Inflammatory macrophage (primary cell): ENCODE data around the gene FGF8.

Source experiments
- DNase-seq, 2 donors: peaks; one replicate each; pipeline ENCODE4 v3.0.0-alpha.2; 2020 to 2022

The FGF8 gene

DNA sequence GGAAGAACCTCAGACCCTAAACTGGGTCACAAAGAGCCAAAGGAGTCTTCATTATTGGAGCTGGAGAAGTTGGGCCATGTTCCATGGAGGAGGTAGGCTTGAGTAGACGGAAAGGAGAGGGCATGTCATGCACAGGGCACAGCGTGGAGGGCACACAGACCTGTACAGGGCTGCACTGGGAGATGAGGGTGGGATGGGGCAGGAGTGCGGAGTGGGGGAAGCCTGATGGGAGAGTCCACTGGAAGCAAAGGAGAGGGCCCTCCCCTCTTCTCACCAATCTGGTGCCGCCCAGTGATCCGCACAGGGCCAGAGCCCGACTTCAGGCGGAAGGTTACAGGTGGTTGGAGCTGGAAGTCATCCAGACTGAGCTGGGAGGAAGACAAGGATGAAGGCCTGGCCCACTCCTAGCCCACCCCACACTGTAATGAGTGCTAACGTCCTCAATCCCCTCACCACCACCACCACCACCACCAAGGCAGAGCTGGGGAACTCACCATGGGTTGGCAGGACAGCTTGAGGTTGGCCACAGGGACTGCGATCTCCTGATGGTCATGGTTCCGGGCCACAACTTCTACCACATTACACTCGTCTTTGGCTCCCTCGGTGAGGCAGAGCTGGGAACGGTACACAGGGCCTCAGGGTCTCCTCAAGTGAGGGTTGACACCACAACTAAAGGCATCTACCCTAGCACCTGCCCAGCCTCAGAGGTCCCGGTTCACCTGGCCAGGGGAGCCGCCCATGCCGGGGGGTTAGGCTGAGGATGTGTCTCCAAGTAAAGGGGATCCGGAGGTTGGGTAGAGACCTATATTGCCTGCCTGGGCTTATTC, 6.3 kb upstream of the FGF8 start:
- no peak for DNase-seq

DNA sequence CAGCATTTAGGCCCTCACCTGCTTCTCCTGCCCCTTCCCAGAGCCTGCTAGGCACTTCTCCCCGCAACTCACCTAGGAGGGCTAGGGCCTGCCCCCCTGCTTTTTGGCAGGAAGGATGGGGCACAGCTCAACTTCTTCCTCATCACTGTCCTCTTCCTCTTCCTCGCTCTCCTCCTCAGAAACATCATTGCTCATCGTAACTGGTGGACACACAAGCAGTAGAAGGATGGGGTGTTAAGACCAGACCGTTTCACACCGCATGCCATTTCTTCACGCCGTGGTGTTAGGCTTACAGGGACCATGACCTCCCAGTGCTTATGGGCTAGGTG, 5.7 kb upstream of the FGF8 start:
- DNase-seq, result no peak

DNA sequence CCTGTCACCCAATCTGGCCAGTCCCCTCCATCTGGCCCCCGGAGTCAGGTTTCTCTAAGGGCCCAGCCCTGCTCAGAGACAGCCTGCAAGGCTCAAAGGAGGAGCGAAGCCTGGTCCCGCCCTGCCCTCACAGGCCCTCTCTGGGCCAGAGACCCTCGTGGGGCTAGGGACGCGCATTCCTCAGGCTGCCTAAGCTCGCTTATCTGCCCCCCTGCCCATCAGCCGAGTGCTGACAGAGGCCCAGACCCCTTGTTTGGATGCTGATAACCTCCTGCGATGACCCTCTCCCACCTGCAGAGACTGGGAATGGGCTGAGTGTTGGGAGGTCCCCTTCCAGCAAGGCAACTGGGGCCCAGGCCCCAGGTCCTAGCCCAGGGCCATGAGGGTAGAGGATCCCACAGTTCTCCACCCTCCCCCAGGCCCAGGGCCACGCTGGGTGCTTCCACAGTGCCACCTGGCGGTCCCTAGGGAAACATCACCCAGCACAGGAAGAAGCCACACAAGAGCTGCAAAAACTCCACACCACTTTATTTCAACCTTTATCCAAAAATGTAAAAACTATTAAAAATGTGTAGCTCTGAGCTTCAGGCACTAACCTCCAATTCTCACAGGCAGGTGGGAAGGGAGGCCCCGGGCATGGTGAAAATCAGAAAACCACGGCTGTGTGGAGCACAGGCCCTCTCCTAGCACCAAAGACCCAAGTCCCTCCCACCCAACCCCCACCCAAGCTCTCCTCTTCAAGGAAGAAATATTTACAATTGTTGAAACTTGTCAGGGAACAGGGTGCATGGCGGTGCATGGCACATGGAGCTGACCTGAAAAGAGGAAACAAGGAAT, 5.1 kb upstream of the FGF8 start:
- DNase-seq, result peak; percentile 60 to 69

DNA sequence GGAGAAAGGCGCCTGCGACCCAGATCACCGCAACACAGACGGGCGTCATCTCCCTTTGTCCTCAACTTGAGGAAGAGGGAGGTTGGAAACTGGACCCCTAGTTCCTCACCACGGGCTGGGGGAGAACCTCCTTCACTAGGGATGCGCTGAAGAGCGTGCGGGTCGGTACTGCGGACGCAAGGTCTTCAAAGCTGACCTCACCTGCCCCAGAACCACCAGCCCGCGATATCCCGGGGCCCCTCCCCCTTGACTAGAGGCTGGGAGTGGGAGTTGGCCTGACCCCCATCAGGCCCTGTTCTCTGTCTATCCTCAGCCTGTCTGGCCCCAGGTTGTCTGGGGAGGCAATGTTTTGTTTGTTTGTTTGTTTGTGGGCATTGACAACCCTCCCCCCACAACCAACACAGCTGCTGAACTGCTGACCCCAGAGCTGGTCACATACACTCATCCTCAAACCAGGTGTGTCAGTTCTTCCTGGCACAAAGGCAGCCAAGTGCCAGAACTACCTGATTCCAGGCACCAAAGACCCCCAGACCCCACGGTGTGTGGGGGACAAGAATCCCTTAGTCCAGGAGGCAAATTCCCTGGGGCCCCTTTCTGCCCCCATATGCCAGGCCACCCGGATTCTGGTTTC, 4.4 kb upstream of the FGF8 start:
- DNase-seq, result no peak

DNA sequence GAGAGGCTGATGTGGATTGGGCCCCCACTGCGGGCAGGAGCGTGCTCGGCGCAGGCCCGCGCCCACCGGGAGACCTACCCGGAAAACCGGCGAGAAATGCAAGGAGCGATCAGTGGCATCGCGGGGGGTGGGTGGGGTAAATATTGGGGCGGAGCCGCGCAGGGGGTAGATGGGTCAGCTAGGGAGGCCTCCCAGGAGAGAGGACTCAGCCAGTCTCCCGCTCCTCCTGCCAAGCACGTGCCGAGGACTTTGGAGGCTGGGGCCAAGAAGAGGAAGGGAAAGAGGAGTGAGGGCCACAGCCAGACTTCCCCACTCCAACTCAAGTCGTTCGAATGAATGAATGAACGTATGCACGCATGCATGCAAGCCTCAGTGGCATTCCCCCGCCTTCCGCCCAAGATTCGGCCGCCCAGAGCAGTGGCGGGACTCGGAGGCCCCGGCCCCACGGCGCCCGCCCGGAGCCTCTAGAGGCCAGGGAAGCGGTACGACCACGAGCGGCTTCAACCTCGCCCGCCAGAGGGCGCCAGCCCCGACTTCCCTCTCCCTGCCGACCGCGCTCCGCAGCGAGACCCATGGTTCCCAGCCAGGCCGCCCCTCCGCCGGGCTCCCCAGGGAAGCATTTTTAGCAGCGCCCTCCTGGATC, 3.8 kb upstream of the FGF8 start:
- DNase-seq, result peak; percentile 78

DNA sequence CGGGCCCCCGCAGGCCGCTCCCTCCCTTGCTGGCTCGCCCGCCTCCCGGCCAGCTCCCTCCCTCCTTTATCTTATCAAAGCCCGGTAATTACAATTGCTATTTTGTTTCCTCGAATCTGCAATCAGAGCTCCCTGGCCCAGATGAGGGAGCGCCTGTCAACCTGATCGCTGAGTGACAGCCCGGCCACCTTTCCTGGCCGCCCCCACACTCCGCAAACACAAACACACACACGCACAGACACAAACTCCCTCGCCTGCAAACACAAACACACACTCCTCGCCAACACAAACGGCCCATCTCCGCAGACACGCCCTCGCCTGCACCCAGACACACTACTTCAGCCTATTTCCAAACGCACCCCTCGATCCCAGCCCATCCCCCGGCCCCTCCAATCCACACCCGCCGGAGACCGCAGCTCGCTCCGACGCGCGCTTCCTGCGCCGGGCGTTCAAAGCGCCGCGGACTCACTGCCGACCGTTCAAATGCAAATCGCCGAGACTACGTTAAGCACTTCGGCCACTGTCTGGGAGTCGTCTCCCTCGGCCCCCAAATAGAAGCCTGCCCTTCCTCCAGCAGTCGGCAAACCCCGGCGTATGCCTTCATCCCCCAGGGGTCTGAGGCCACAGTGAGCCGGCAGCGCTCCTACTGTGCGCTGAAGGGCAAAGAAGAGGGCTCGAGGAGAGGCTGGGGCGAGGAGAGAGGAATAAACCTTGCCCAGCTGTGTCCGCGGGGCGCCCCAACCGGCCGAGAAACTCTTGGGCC, 3.0 kb upstream of the FGF8 start:
- peak; percentile 8 to 24 for DNase-seq

DNA sequence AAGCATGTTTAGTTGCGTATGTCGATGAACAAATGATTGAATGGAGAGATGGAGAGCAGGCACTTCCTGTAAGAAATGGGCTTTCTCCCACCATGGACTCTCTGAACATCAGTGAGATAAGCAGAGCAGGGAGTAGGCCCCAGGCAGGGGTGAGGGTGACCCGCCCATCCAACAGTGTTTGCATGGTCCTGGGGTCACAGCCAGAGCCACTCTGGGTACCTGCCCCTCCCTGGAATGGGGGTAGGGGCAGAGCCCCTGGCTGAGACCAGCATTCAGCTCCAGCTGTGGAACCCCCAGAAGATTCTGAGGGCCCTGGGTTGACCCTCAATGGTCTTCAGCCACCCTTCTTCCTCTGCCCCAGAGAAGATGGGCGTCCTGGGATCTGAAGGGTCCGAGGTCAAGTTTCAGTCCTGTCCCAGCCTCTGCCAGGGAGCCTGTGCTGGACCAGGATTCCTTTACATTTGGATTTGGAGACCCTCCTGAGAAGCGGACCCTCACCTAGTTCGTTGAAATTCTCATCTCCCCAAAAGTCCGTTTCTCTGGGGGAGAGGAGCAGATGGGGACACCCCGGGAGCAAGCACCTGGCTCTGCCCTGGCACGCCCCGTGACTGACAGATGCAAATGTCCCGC, 2.4 kb upstream of the FGF8 start:
- DNase-seq, result no peak

DNA sequence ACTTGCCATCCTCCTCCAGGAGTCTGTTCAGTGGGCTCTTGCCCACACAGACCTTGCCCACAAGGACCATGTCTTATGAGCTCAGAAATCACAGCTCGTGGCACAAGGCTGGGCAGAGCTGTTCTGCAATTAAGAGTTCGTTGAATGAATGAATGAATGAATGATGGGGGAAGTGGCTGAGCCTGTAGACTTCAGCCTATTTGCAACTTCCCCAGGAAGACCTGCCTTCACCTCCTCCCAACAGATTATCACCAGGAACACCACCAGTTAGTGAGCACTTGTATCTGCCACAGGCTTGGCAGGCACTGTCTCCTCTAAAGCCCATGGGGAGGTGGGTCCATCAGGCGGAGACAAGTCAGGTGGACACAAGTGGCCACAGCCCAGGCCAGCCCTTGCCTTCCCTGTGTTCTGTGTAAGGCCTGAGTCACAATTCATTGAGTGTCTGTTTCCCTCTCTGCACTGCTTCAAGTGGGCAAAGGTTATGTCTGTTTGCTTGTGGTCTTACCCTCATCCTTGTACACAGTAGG, 1.8 kb upstream of the FGF8 start:
- no peak for DNase-seq

DNA sequence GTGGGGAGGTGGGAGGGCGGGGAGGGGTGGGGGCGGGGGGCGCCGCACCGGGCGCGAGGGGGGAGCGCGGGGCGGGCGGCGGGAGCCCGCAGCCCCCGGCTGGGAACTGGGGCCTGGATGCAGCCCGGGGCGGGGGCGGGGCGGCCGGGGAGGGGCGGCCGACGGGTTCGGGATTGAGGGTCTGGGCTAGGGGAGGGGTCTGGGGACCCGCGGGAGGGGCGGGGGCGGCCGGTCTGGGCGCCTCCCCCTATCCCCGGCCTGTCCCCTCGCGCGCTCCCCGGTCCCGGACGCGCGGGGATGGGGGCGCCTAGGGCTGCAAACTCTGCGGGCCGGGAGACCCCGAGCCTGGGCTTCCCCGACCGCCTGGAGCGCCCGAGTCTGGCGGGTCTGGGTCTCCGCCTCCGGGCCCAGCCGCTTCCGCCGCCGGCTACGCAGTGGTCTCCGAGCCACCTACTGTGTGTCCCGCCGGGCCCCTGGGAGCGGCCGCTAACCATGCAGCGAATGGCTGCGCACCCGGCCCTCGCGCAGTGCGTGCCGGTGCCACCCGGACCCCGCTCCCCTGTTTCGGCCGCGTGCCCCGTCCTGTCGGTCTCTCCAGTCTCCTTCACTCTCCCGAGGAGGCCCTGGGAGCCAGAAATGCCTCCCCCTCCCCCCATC, 375 bp upstream of the FGF8 start:
- DNase-seq, result no peak

DNA sequence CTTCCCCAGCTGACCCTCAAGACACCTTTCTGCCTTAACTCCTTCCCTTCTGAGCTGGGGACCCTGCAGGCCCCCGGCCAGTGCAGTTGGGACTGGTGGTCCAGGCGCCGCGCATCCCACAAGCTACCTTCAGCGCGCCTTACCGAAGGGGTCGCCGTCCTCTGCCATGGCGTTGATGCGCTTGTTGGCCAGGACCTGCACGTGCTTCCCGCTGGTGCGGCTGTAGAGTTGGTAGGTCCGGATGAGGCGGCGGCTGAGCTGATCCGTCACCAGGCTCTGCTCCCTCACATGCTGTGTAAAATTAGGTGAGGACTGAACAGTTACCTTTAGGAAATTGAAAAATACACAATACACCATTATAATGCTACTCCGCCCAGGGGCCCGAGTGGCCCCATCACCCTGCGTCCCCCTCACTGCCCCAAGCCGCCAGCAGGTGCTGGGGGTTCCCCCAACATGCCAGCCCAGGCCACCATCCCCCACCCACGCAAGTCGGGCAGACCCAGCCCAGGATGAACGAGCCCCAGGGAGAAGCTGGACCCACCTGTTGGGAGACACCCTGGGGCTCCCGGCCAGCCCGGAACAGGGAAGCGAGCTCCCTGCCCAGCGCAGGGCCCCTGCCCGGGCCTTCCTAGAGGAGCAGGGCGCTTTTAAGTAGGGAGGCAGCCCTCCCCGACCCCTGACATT, 1.2 kb downstream of the FGF8 start:
- no peak for DNase-seq

DNA sequence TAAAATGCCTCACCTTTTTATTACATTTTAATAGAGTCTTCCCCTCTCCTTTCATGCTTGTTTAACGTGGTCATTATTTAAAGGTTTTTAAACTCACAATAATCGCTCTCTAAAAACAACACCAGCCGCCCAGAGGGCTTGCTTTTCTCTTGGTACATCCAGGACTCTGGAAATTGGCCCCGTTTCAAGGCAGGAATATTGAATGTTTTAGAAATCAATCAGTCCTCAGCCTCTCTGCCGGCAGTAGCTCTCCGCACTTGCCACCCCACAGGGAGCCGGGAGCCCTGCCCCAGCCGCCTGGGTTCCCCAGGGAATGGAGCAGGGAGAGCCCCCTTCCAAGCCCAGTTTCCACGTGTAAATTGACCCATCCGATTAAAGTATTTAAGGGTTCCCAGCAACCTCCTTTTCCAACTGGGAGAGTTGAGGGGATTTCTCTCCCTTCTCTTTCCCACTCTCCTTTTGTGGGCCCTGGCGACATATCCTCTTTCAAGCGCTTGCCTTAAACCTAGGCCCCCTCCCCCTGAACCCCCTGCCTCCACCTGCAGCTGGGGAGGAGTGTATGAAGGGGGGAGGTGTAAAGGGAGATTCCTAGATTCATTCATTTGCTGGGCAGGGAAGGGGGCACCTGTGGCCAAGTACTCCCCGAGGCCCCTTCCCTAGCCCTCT, 1.9 kb downstream of the FGF8 start:
- no peak for DNase-seq

DNA sequence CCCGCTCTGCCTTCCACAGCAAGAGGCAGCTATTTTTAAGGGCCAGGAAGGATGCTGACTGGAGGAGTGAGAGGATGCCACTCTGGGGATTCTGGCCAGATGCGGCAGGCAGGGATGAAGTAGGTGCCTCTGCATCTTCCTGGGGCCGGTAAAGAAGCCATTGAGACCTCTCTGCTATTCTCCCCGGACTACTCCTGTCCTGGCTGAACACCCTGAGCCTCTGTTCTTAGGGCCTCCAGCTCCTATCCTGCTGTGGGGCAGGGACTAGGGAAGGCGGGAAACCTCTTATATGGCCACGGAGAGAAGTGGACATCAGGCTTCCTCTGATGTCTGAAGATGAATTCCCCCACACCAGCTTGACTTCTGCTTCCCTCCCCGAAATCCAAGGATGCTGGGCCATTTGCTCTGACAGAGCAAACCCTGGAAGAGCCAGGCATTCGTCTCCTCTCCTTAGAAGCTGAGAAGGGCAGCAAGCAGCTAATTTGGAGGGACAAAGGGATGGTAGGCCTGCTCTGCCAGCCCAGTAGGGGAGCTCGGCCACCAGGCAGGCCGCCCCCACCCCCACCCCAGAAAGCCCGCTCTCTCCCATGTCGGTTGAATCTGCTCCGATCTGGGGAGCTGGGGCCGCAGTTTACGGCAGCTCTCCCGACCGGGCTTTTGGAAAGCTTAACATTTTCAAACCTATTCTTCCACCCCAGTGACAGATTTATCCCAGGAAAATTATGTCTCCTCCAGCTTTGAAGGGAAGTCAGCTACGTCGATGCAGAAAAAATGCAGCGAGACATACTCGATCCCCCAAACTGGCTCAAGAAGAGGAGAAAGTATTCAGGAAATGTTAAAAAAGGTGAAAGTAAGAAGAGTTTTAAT, 2.8 kb downstream of the FGF8 start:
- DNase-seq, result no peak

DNA sequence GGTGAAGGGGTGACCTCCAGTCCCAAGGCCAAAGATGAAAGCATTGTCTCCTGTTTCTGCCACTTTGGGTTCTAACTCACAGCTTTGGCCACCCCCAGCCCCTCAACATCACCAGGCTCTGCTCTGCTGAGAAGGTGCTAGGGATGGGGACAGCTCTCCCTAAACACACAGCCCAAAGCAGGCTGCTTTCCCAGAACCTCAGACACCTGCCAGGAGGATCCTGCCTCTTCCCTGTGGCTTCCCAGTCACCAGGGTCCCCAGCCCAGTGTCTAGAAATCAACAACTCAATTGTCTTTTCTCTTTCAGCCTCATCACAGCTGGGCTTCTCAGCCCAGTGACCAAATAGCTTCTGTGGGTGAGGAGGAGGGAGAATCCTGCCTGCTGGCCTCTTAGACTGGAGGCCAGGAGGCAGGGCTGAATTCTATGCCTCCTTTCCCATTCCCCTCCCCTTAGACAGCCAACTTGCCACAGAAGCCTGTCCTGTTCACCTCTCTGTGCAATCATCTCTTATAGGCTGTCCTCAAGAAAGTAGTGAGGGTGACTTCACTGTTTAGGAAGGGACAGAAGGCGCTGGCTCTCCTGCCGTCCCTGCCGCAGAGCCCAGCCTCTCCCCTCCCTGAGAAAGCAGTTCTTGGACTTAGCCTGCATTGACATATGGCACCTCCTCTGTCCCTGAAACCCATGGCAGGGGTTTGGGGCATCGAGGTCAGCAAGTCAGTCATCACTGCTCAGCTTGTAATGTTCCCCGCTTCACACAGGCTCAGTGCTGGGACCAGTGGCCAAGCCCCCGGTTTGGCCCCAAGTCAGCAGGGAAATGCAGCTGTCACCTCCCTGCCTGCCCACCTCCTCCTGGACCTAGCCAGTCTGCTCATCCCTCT, 3.7 kb downstream of the FGF8 start:
- no peak for DNase-seq

DNA sequence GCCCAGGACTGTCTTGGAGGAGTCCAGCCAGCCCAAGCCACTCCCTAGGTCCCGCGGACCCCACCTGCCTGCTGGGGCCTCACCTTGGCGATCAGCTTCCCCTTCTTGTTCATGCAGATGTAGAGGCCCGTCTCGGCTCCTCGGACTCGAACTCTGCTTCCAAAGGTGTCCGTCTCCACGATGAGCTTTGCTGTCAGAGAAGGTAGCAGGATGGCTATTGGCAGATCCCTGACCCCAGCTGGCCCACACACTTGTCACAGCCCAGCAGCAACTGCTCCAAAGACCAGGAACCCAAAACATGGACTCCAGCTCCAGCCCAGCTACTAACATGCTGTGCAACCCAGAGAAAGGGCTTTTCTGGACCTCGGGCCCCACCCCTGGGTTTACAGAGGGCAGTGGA, 4.5 kb downstream of the FGF8 start:
- no peak for DNase-seq

DNA sequence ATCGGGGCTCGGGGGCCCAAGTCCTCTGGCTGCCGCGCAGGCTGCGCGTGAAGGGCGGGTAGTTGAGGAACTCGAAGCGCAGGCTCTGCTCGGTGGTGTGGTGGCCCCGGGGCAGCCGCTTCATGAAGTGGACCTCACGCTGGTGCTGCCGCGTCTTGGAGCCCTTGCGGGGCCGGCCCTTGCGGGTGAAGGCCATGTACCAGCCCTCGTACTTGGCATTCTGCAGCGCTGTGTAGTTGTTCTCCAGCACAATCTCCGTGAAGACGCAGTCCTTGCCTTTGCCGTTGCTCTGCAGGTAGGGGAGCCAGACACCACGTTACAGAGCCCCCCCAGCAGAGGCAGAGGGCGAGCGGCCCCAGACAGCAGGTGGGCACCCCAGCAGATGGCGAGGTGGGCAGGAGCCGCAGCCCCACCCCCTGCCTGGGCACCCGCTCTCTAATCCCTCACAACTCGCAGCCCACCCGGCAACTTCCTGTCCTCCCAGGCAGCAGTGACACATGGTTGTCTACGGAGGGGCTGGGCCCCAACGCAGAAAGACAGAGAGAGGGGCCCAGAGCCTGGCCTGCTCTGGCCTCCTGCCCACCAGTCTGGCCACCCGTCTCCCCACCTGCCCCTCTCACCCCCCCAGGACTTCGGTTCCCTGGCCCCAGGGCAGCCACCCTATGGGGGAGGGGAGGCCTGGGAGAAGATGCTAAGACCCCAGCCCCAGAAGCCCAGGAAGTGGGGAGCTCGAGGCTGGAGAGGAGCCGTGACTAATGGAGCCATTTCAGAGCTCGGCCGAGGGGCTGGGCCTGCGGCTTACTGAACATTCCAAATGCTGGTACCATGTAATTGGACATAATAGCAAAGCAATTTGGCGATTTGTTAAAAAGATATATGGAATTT, 5.3 kb downstream of the FGF8 start:
- DNase-seq, result no peak

DNA sequence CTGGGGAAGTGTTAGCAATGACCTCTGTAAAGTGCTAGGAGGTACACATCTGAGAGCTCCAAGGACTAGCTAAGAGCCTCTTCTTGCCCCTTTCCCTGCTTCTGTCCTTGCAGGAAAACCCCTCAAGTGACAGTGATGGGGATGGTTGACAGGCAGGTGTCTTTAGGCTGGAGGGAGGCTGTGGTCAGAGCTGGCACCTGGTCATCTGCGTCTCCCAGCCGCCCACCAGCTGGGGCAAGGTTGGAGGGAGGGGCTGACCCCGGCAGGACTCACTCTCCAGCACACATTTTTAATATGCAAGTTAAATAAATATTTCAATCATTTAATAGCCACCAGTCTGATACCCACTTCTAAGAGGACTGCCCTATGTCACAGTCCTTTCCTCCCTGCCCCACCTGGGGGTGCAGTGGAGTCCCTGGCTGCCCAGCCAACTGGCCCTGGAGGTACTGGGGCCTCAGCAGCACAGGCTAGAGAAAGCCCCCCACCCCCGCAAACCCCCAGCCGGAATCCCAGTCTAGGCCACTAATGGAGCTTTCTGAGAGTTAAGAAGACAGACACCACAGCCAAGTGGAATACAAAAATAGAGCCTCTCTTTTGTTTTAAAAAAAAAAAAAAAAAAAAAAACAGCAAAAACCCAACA, 6.3 kb downstream of the FGF8 start:
- no peak for DNase-seq
